Heart right ventricle (tissue), 16 donors: Measurements from ENCODE around the gene ZNF222. TPM values are rescaled to one million over a fixed set of nuclear protein-coding genes. Genes with fewer than 3 reads are reported as not detected.

ENCODE experiments used
- ATAC-seq, 8 donors: fragments of 200-7000 bp; cut with Tn5 transposase; one replicate each; pipeline ENCODE4 v1.9.1; 2020; ENCODE audit warnings: mild to moderate bottlenecking in 8 of 8, moderate library complexity in 8 of 8, moderate number of reproducible peaks in 1 of 8
- DNase-seq, 2 donors: peaks; one replicate each; pipeline ENCODE4 v3.0.0-alpha.2; 2020
- H3K27ac ChIP-seq, 10 donors: fragments of 200-600 bp; sonication (generic) in 2 of 10; one replicate each; pipeline versions ENCODE4 v1.5.0 to v1.8.0; 2020 to 2022; ENCODE audit warnings: mild to moderate bottlenecking in 3 of 10
- H3K27me3 ChIP-seq, 7 donors: fragments of 200-600 bp; one replicate each; pipeline ENCODE4 v1.8.0; 2021 to 2022; ENCODE audit warnings: mild to moderate bottlenecking in 2 of 7
- H3K36me3 ChIP-seq, 9 donors: fragments of 200-600 bp; sonication (generic) in 1 of 9; one replicate each; pipeline versions ENCODE4 v1.5.0 to v1.8.0; 2020 to 2022; ENCODE audit warnings: mild to moderate bottlenecking in 2 of 9
- H3K4me1 ChIP-seq, 9 donors: fragments of 200-600 bp; sonication (generic) in 1 of 9; one replicate each; pipeline versions ENCODE4 v1.5.0 to v1.8.0; 2020 to 2022; ENCODE audit warnings: mild to moderate bottlenecking in 4 of 9
- H3K4me3 ChIP-seq, 10 donors: fragments of 200-600 bp; sonication (generic) in 2 of 10; one replicate each; pipeline versions ENCODE4 v1.5.0 to v1.8.0; 2020 to 2022; ENCODE audit warnings: mild to moderate bottlenecking in 7 of 10, moderate library complexity in 2 of 10
- H3K9me3 ChIP-seq, 11 donors: fragments of 200-600 bp in 10 of 11; sonication (generic) in 2 of 11; one replicate each; pipeline versions ENCODE4 v1.5.0 to v1.8.0; 2013 to 2022; ENCODE audit warnings: mild to moderate bottlenecking in 2 of 11, control low read depth in 1 of 11, moderate library complexity in 1 of 11
- CTCF ChIP-seq, 9 donors: fragments of 200-600 bp; sonication (generic) in 2 of 9; IDR thresholded peaks; one replicate each; pipeline versions ENCODE4 v1.5.0 to v1.8.0; 2021 to 2022; ENCODE audit warnings: antibody characterized with exemption in 9 of 9, mild to moderate bottlenecking in 5 of 9, moderate library complexity in 1 of 9
- WGBS, 2 donors: extraction: QIAGEN DNeasy Blood & Tissue Kit; methylation state at CpG; one replicate each; pipeline ENCODE4 v1.1.7; 2013; ENCODE audit warnings: inconsistent platforms in 1 of 2; 5-methylcytosine and 5-hydroxymethylcytosine counted together
- intact Hi-C, 10 donors: fragments of 100-400 bp; cut with DNase I; formaldehyde crosslinking; loops; one replicate each; pipeline versions ENCODE4 v1.11.1 to v1.14.2; 2022
- polyA plus RNA-seq, 2 donors: library from polyadenylated mRNA; stranded (reverse); fragments of 200-250 nt; gene quantifications; one replicate each; pipeline ENCODE4 v1.2.3, GENCODE V29; 2013
- total RNA-seq, 10 donors: library from RNA; stranded (reverse); fragmentation: NEBNext Ultra II Directional in 3 of 10; extraction: Animal tissue kit (Norgen Biotek cat#: 25700) in 3 of 10; gene quantifications; one replicate each; pipeline versions ENCODE4 v1.2.1 to v1.2.4, GENCODE V29; 2021 to 2023
- donor health status: Arrhythmogenic right ventricular cardiomyopathy.
- donor health status: ischemic (EF 13 %, LVEDD 7.1; RV severe dilation, severe dysfunction).
- donor health status: healthy with polysubstance abuse.
- donor health status: DM: no; HTN: yes; CAD: no.
- donor health status: DM: no; HTN: no; CAD: no.
- donor health status: ischemic (EF 25% LVEDD 6.9; RV normal size, moderate dysfunction).
- donor health status: ischemic (EF 25% LVEDD 5.7; RV mildly dilated, moderate dysfunction).
- donor health status: healthy.
- donor health status: DM: yes; HTN: yes; CAD: no.
- donor health status: Ischemic cardiomyopathy.
- donor health status: ischemic (EF 35%, LVEDD 5.7; RV mildly dilated, moderate dysfunction).
- donor health status: nonischemic (EF 11% LVEDD 7.7; RV severe dilation, severe dysfunction).
- donor health status: DM: yes; HTN: yes; CAD: no.
- donor health status: PGD.
- donor health status: ischemic (EF 29% LVEDD 5.4; RV normal size, mild dysfunction).
- donor health status: nonischemic (EF 23%, LVEDD 6.1; RV moderate dilation, normal function).

The ZNF222 gene
- total and polyA plus RNA-seq, 12 donors, result 2.1 to 5.8 (median 3.7) TPM

GRCh38 chr19:44021221-44021620, 4.0 kb upstream of the ZNF222 start:
- Histone ChIP-seq H3K9me3 (peaks cover 0 to 30% (median 0%) of the 10 kb centered on the region in 11 donors), H3K4me1 (peaks cover 0 to 12% (median 9%) of the 10 kb centered on the region in 9 donors), H3K36me3 (no peaks in the 10 kb centered on the region), H3K4me3 (no peak overlapping the region), H3K27me3 (no peaks in the 10 kb centered on the region), H3K27ac (no peak overlapping the region)
- DNase-seq (no peak), ATAC-seq (no peak)
- TF ChIP-seq CTCF (IDR thresholded peaks at IDR 0.05), result no peak
- intact Hi-C loops, result no loop called here

GRCh38 chr19:44024900-44025216, 321 bp upstream of the ZNF222 start:
- ATAC-seq (peak in 3 of 8 donors; percentile 23 to 40 (median 27)), DNase-seq (no peak)
- Histone ChIP-seq H3K9me3 (peaks cover 0 to 42% (median 14%) of the 10 kb centered on the region in 11 donors), H3K27ac (peak overlapping the region in 9 of 10 donors; percentile 58 to 85 (median 76)), H3K36me3 (peaks cover 0 to 34% (median 32%) of the 10 kb centered on the region in 9 donors), H3K27me3 (no peaks in the 10 kb centered on the region), H3K4me3 (peak overlapping the region; percentile 63 to 89 (median 81)), H3K4me1 (peaks cover 0 to 13% (median 11%) of the 10 kb centered on the region in 9 donors)
- 41 to 44% methylated on average over 4 of the region's 4 CpGs for WGBS, 2 donors
- TF ChIP-seq CTCF (IDR thresholded peaks at IDR 0.05), result no peak
- intact Hi-C loops, result loop anchor here in 2 of 10 donors (2.0 kb wide), 1 partner anchor 22 kb away; the partner anchor contains the start of gene ZNF230 (in 2 of the 2)

- DNase-seq (no peak), ATAC-seq (no peak)
- H3K4me1 ChIP-seq, result peaks cover 0 to 13% (median 11%) of the 10 kb centered on the region in 9 donors
- peaks cover 5 to 52% (median 50%) of the 10 kb centered on the region in 9 donors for H3K36me3 ChIP-seq
- peaks cover 0 to 50% (median 32%) of the 10 kb centered on the region in 11 donors for H3K9me3 ChIP-seq
- H3K27me3 ChIP-seq, result no peaks in the 10 kb centered on the region
- no peak overlapping the region for H3K27ac ChIP-seq
- intact Hi-C loops, result no loop called here
- WGBS, 2 donors, result 97 to 98% methylated on average over 6 of the region's 6 CpGs
- no peak overlapping the region for H3K4me3 ChIP-seq
- no peak for TF ChIP-seq CTCF (IDR thresholded peaks at IDR 0.05)
Observed at GRCh38 chr19:44026622-44027021, 1.4 kb downstream of the ZNF222 start.

- intact Hi-C loops, result no loop called here
- peaks cover 0 to 100% (median 62%) of the 10 kb centered on the region in 11 donors for H3K9me3 ChIP-seq
- H3K27ac ChIP-seq, result no peak overlapping the region
- no peaks in the 10 kb centered on the region for H3K4me1 ChIP-seq
- WGBS, 2 donors, result 93 to 100% methylated on average over 1 of the region's 1 CpG
- H3K27me3 ChIP-seq, result no peaks in the 10 kb centered on the region
- no peak overlapping the region for H3K4me3 ChIP-seq
- ATAC-seq (no peak), DNase-seq (no peak)
- TF ChIP-seq CTCF (IDR thresholded peaks at IDR 0.05), result no peak
- peaks cover 13 to 68% (median 58%) of the 10 kb centered on the region in 9 donors for H3K36me3 ChIP-seq
Observed at GRCh38 chr19:44032001-44032610, 6.9 kb downstream of the ZNF222 start.
